NK-92 (cell line): ENCODE measurements around the gene LGI4.
"Not testable (repeated sequence)": the region's sequence is repeated elsewhere in the genome, so short reads cannot be mapped to it uniquely, and the experiment has no call there.

ENCODE experiments used
- DNase-seq: peaks from one replicate; lab custom pipeline; 2025; ENCODE audit not compliant: unreplicated experiment; lab: John Stamatoyannopoulos, UW

The LGI4 gene

GRCh38 chr19:35107545-35107944 lies 27.3 kb downstream of the LGI4 start:
- DNase-seq, result no peak

DNA sequence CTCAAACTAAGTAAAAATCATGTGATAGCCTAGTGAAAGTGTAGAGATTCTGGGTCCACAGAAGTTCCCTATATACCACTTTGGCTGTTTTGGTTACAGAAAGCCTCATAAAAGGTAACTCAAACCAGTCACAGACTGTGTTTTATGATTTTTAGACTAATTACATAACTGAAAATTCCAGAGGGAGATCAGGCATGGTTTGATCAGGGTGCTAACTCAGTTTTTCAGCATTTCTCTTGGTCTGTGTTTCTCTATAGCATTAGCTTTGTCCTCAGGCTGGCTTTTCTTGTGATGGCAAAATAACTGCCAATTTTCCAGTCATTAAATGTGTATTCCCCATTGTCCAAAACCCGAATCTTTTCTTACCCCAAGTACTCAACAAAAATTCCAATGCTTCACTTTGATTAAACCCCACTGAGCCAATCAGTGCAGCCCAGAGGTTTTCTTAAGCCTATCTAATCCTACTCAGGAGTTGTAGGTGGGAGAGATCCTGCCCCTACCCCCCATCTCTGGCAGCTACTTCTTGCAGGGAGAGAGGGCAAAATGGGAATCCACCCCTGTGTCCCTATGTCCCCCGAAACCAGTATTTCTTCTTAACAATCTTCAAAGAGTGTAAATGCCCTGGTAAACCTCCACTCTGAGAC lies 27.8 kb downstream of the LGI4 start:
- no peak for DNase-seq

DNA sequence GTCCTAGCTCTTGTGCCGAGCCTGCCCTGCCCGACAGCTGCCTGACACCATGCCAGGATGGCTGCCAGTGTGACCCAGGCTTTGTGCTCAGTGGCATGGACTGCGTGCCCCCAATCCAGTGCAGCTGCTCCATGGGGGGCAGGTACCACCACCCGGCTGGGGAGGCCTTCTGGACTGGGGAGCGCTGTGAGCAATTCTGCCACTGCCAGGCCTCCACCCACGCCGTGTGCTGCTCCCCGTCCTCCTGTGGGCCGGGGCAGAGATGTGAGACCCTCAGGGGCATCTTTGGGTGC lies 28.6 kb downstream of the LGI4 start:
- no peak for DNase-seq

- no peak for DNase-seq
Observed at GRCh38 chr19:35105411-35106290, 29.2 kb downstream of the LGI4 start.

DNA sequence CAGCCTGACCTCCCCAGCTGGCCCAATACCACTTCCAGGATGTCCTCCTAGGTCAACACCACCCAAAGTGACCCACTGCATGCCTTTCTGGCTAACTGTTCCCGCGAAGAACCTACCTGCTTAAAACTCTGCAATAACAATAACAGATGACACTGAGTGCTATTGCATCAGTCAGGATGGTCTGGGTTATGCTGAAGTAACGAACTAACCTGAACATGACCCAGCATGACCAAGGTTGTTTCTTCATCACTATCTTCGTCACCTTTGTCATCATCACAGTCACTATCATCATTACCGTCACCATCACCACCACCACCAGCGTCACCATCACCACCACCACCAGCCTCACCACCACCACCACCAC lies 29.8 kb downstream of the LGI4 start:
- no peak for DNase-seq

GRCh38 chr19:35104361-35104760 lies 30.5 kb downstream of the LGI4 start:
- no peak for DNase-seq

DNA sequence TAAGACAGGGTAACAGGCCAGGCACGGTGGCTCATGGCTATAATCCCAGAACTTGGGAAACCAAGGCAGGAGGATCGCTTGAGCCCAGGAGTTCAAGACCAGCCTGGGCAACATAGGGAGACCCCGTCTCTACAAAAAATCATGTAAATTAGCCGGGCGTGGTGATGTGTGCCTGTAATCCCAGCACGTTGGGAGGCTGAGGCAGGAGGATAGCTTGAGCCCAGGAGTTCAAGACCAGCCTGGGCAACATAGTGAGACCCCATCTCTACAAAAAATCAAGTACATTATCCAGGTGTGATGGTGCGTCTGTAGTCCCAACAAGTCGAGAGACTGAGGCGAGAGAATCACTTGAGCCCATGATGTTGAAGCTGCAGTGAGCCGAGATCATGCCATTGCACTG lies 31.2 kb downstream of the LGI4 start:
- DNase-seq, result not testable (repeated sequence)

GRCh38 chr19:35101949-35102348 lies 32.9 kb downstream of the LGI4 start:
- not testable (repeated sequence) for DNase-seq

DNA sequence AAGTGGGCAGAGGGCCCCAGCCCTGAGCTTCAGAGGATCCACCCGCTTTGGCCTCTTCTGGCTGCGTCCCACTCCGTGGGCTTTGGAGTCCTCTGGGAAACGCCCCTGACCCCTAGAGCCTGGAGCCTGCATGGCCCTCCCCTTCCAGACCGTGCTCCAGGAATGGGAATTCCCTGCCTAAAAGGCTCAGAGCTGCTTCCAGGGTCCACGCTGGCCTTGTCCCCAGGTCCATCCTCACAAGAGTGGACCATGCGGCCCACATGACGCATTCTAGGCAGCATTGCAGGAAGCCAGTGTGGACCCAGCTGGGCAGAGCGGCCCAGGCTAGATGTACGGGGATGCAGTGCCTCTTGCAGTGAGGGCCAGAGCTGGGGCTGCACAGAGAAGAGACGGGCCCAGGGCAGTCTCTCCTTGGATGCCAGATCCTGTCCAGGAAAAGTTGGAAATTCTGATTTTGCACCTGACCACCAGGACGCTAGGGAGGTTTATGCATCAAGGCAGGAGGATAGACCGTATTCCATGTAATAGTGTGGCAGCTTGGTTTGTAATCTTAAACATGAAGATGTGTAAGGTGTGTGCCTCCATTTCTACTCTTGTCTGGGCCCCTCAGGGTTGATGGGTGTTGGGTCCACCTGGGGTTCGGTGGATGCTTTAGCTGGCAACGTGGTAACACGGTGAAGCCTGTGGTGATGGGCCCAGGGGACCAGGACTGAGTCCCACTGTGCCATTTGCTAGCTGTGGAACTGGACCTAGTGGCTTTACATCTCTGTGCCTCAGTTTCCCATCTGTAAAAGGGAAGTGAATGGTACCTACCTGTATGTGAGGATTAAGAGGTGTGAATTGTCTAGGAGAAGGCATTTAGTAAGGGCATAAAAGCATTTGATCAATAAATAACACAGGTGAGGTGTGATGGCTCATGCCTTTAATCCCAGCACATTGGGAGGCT lies 34.0 kb downstream of the LGI4 start:
- no peak for DNase-seq

GRCh38 chr19:35099897-35100275 lies 35.0 kb downstream of the LGI4 start:
- no peak for DNase-seq

- DNase-seq, result no peak
Observed at GRCh38 chr19:35099155-35099896, 35.5 kb downstream of the LGI4 start.

DNA sequence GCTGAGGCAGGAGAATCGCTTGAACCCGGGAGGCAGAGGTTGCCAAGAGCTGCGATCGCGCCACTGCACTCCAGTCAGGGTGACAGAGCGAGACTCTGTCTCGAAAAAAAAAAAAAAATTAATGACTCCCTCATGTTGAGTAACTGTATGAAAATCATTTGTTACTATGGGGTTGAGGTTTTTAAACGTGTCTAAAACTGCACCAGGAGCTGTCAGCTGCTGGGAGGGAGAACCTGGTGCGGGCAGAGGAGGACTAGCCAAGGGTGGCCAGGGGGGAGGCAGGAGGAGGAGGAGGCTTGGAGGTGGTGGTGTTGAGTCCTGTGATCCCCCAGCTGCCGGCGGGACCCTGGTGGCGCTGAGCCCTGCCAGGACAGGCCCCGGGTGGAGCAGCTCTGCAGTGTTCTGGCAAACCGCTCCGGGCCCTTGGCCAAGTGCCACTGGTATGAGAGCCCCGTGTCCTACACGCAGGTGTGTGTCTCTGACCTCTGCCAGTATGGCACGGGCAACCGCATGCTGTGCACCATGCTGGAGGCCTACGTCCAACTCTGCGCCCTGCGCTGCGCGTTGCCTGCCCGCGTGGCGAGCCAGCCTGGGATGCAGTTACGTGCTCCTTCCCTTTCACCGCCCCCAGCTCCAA lies 36.3 kb downstream of the LGI4 start:
- no peak for DNase-seq

DNA sequence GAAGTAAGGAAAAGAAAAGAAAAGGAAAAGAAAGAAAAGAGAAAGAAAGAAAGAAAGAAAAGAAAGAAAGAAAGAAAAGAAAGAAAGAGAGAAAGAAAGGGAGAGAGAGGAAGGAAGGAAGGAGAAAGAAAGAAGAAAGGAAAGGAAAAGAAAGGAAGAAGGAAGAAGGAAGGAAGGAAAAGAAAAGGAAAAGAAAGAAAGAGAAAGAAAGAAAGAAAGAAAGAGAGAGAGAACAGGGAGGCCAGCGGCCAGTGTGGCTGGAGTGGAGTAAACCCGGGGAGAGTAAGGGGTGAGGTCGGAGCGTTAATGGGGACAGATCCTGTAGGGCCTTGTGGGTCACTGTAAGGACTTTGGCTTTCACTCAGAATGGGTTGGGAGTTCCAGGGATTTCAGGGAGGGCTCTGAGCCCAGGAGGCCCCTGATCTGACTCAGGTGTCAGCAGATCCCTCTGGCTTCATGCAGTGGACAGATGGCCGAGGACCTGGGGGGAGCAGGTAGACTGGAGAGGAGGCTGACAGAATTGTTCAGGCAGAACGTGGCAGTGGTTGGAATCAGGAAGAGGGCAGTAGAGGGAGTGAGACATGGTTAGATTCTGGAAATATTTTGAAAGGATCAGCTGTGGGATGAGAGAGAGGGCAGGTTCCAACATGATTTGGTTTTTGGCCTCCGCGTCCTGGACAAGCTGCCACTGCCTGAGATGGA lies 39.0 kb downstream of the LGI4 start:
- no peak for DNase-seq

- DNase-seq, result no peak
Observed at GRCh38 chr19:35094656-35095055, 40.2 kb downstream of the LGI4 start.

DNA sequence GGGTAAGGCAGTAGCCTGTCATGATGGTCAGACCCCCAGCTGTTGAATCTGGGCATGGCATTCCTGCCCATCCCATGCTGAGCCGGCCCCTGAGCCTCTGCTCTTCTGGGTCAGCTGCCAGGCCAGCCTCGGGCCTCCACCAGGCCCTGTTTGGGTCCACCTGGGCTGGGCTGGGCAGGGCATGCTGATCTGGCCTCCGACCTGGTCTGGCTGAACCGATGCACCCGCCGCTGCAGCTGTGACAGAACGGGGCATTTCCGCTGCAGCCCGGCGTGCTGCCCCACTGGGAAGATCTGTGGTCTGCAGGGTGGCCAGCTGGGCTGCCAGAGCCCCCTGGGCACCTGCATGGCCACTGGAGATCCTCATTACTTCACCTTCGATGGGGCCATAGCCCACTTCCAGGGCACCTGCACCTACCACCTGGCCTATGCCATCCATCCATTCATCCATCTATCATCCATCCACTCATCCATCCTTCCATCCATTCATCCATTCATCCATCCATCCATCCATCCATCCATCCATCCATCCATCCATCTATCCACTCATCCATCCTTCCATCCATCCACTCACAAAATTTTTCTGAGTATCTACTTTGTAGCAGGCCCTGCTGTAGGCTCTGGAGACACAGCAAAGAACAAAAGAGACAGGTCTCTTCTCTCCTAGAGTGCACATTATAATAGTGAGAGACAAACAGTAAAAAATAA lies 40.8 kb downstream of the LGI4 start:
- no peak for DNase-seq

GRCh38 chr19:35093430-35093829 lies 41.4 kb downstream of the LGI4 start:
- DNase-seq, result no peak

DNA sequence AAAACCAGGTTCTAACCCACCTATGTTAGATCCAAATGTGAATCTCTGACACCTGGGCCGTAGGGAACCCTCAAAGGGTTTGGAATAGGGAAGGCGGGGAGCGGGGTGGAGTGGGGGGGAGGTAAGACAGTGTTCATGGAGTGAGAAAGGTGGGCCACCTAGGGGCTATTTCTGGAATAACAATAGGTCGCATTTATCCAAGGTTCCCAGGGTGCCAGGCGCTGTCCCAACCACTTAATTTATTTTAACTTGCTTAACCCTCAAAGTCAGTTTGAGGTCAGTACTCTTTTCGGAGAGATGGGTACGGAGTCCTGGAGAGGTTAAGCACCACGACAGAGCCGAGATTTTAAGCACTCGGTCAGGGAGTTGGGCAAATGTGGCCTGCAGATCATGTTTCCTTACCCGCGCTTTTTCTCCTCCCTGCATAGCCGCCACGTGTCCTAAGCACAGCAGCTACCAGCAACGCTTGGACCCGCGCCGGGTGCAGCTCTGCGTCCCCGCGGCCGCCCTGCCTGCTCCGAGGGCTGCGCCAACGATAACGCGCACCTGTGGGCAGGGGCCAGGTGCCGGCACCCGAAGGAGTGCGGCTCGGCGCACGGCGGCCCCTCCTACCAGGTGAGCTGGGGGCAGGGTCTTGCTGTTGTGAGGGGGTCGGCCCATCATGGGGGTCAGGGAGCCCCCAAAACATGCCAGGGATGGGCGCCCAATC lies 44.2 kb downstream of the LGI4 start:
- no peak for DNase-seq

DNA sequence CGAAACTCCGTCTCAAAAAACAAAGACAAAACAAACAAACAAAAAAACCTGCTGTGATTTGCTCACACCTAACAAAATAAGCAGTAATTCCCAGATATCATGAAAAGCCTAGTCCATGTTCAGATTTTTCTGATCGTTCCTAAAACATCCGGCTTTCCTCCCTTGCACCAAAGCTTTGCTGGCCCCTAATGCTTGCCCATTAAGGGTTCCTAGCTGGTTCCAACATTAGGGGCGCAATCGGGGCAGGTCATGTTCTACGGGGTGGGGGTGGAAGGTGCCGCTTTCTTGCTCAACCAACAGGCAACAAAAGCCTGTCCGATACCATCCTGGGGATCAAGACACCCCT lies 44.7 kb downstream of the LGI4 start:
- no peak for DNase-seq

DNA sequence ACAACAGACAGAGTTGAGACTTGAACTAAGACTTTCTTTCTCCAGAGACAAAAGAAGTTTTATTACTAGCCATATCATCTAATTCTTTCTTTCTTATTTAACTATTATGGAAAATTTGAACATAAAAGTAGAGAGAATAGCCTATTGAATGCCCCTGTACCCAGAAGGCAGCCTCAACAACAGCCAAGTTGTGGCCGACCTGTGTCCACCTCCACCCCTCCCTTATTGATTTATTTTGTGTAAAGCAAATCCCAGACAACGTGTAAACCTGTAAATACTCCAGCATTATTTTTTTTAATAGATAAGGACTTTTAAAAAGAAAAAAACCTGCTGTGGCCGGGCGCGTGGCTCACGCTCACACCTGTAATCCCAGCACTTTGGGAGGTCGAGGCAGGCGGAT lies 45.3 kb downstream of the LGI4 start:
- DNase-seq, result no peak
